Measurements from ENCODE around the gene PAPOLG. TPM values are rescaled to one million over a fixed set of nuclear protein-coding genes. Genes with fewer than 3 reads are reported as not detected.

PAPOLG gene
- total RNA-seq, 1 donor from 2014 or later = 19.5 TPM

GRCh38 chr2:60840880-60841279, 84.8 kb downstream of the PAPOLG start:
- H3K36me3 Mint-ChIP-seq (ENCODE audit: low read depth, unreplicated experiment) = no peaks in the 10 kb centered on the region
- no peak for DNase-seq (ENCODE audit: low spot score)
- no peak overlapping the region for H3K27ac Mint-ChIP-seq (ENCODE audit: unreplicated experiment)
- H3K4me1 Mint-ChIP-seq (ENCODE audit: unreplicated experiment) = no peaks in the 10 kb centered on the region
- no peak overlapping the region for H3K4me3 Mint-ChIP-seq (ENCODE audit: unreplicated experiment)
- no peak for TF ChIP-seq CTCF (IDR thresholded peaks at IDR 0.05; ENCODE audit: unreplicated experiment)
- peaks cover 2% of the 10 kb centered on the region for H3K27me3 Mint-ChIP-seq (ENCODE audit: unreplicated experiment)
- H3K9me3 Mint-ChIP-seq (ENCODE audit: unreplicated experiment) = no peaks in the 10 kb centered on the region

DNA sequence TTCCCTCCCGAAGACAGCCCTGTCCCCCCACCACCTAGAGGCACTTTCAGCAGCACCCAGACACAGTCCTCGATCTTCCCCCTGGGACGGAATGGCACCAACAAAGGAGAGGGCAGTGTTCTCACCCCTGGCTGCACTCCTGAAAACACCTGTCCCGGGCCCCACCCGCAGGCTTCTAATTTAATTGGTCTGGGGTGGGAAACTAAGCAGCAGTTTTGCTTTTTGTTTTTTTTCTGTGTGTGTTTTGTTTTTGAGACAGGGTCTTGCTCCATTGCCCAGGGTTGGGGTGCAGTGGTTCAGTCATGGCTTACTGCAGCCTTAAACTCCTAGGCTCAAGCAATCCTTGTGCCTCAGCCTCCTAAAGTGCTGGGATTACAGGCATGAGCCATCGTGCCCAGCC, 86.9 kb downstream of the PAPOLG start:
- Mint-ChIP-seq H3K4me1 (ENCODE audit: unreplicated experiment) (no peaks in the 10 kb centered on the region), H3K9me3 (ENCODE audit: unreplicated experiment) (no peaks in the 10 kb centered on the region), H3K4me3 (ENCODE audit: unreplicated experiment) (no peak overlapping the region), H3K27me3 (ENCODE audit: unreplicated experiment) (peaks cover 2% of the 10 kb centered on the region), H3K36me3 (ENCODE audit: low read depth, unreplicated experiment) (no peaks in the 10 kb centered on the region), H3K27ac (ENCODE audit: unreplicated experiment) (no peak overlapping the region)
- no peak for DNase-seq (ENCODE audit: low spot score)
- no peak for TF ChIP-seq CTCF (IDR thresholded peaks at IDR 0.05; ENCODE audit: unreplicated experiment)

GRCh38 chr2:60844105-60844504, 88.0 kb downstream of the PAPOLG start:
- peaks cover 2% of the 10 kb centered on the region for H3K27me3 Mint-ChIP-seq (ENCODE audit: unreplicated experiment)
- H3K36me3 Mint-ChIP-seq (ENCODE audit: low read depth, unreplicated experiment) = no peaks in the 10 kb centered on the region
- H3K9me3 Mint-ChIP-seq (ENCODE audit: unreplicated experiment) = no peaks in the 10 kb centered on the region
- DNase-seq (ENCODE audit: low spot score) = no peak
- no peak overlapping the region for H3K27ac Mint-ChIP-seq (ENCODE audit: unreplicated experiment)
- TF ChIP-seq CTCF (IDR thresholded peaks at IDR 0.05; ENCODE audit: unreplicated experiment) = no peak
- no peak overlapping the region for H3K4me3 Mint-ChIP-seq (ENCODE audit: unreplicated experiment)
- H3K4me1 Mint-ChIP-seq (ENCODE audit: unreplicated experiment) = no peaks in the 10 kb centered on the region

DNA sequence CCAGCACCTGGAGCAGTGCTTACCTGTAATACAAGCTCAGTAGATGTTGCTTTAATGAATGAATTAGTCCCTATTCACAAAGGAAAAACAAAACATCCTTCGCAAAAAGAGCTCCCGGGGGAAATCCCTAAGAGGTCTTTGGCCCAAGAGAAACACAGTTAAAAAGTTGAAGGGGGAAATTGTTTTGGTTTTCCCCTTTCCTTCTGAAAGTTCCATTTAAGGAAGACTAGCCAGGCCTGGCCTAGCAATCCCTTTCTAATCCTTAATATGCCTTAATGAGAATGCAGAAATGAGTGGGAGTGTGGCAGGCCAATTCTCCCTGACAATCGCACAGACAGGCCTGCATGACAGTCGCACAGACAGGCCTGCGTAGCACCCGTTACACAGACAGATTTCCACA, 91.8 kb downstream of the PAPOLG start:
- no peak for DNase-seq (ENCODE audit: low spot score)
- no peak for TF ChIP-seq CTCF (IDR thresholded peaks at IDR 0.05; ENCODE audit: unreplicated experiment)
- Mint-ChIP-seq H3K27me3 (ENCODE audit: unreplicated experiment) (peaks cover 2% of the 10 kb centered on the region), H3K4me1 (ENCODE audit: unreplicated experiment) (no peaks in the 10 kb centered on the region), H3K27ac (ENCODE audit: unreplicated experiment) (no peak overlapping the region), H3K36me3 (ENCODE audit: low read depth, unreplicated experiment) (no peaks in the 10 kb centered on the region), H3K9me3 (ENCODE audit: unreplicated experiment) (no peaks in the 10 kb centered on the region), H3K4me3 (ENCODE audit: unreplicated experiment) (no peak overlapping the region)

Other genes starting within 250 kb of the PAPOLG start
- gene BCL11A, start 202.6 kb upstream of the PAPOLG start, total RNA-seq (ENCODE audit: unreplicated experiment) = 9.6 TPM
- gene REL, start 125.3 kb downstream of the PAPOLG start, total RNA-seq (ENCODE audit: unreplicated experiment) = 16.4 TPM